Endothelial cell of umbilical vein (primary cell): ENCODE data around the gene CTNNA2. TPM values are rescaled to one million over a fixed set of nuclear protein-coding genes. Genes with fewer than 3 reads are reported as not detected.

Experiments used
- BruUV-seq: library from RNA; stranded (reverse); fragments of 400-500 nt; replicated peaks from 2 replicates; lab custom pipeline; 2021; lab: Mats Ljungman, UMichigan
- CTCF ChIA-PET: fragments of 300-600, 350-600 bp; sonication (Branson Sonifier 250); formaldehyde crosslinking; loops from one replicate; lab custom pipeline; 2021; ENCODE audit warnings: antibody characterized with exemption, inconsistent platforms; lab: Charles Lee
- POLR2A ChIA-PET: fragments of 300-600, 350-600 bp; sonication (Branson Sonifier 250); formaldehyde crosslinking; loops from one replicate; lab custom pipeline; 2021; ENCODE audit warnings: antibody characterized with exemption, inconsistent platforms; lab: Charles Lee
- DNase-seq: peaks from one replicate; pipeline ENCODE4 v3.0.0-alpha.2; 2011; ENCODE audit warnings: low read depth, low spot score
- FAIRE-seq: peaks from 2 replicates; lab custom pipeline; 2011; peaks lifted over from hg19 to GRCh38; lab: Jason Lieb, UNC
- H2AFZ ChIP-seq: 2 replicates; pipeline ENCODE4 v1.6.0; 2012; ENCODE audit warnings: low read depth, low read length, control low read depth, inconsistent platforms
- H3K27ac ChIP-seq: 2 replicates; pipeline ENCODE4 v1.5.1; 2011; ENCODE audit warnings: low read depth, mild to moderate bottlenecking, control low read depth, low read length, moderate library complexity; ENCODE audit not compliant: insufficient read depth
- H3K27me3 ChIP-seq, 2 experiments: 2 replicates each; pipeline versions ENCODE4 v1.6.0 to v1.6.1; 2011; ENCODE audit warnings: low read length in 2 of 2, mixed read lengths in 1 of 2; ENCODE audit not compliant: control insufficient read depth in 2 of 2, insufficient read depth in 2 of 2
- H3K36me3 ChIP-seq, 2 experiments: 2 replicates in 1 of 2; 3 replicates in 1 of 2; pipeline ENCODE4 v1.5.1; 2011; ENCODE audit warnings: low read length in 2 of 2, mild to moderate bottlenecking in 1 of 2, moderate library complexity in 1 of 2; ENCODE audit not compliant: control insufficient read depth in 2 of 2, insufficient read depth in 2 of 2; ENCODE audit errors: extremely low read depth in 1 of 2
- H3K4me1 ChIP-seq: 3 replicates; pipeline ENCODE4 v1.5.1; 2011; ENCODE audit warnings: mild to moderate bottlenecking, low read length; ENCODE audit not compliant: control insufficient read depth, insufficient read depth; ENCODE audit errors: extremely low read depth
- H3K4me2 ChIP-seq: 2 replicates; pipeline ENCODE4 v1.6.1; 2011; ENCODE audit warnings: low read length, control low read depth, mixed read lengths; ENCODE audit not compliant: insufficient read depth
- H3K4me3 ChIP-seq, 3 experiments: fragments of 200-600 bp in 1 of 3; sonication (generic), shearing (Covaris generic) in 1 of 3; replicated peaks in 1 of 3; 2 replicates each; pipeline ENCODE4 v1.5.1; 2011 to 2016; ENCODE audit warnings: control low read depth in 3 of 3, low read length in 3 of 3, mild to moderate bottlenecking in 2 of 3, inconsistent platforms in 1 of 3, low read depth in 1 of 3, moderate library complexity in 1 of 3; ENCODE audit not compliant: insufficient read depth in 1 of 3
- H3K79me2 ChIP-seq: 2 replicates; pipeline ENCODE4 v1.6.0; 2012; ENCODE audit warnings: low read length, inconsistent platforms; ENCODE audit not compliant: control insufficient read depth, insufficient read depth
- H3K9ac ChIP-seq: replicated peaks from 2 replicates; pipeline ENCODE3; 2011; ENCODE audit warnings: low read length, control low read depth; ENCODE audit not compliant: insufficient read depth; ENCODE audit errors: extremely low read depth
- H3K9me1 ChIP-seq: replicated peaks from 3 replicates; pipeline ENCODE4 v1.6.0; 2011; ENCODE audit warnings: mild to moderate bottlenecking, low read length; ENCODE audit not compliant: control insufficient read depth, insufficient read depth; ENCODE audit errors: extremely low read depth
- H3K9me3 ChIP-seq: replicated peaks from 2 replicates; pipeline ENCODE4 v1.5.1; 2012; ENCODE audit warnings: low read length, inconsistent platforms; ENCODE audit not compliant: control insufficient read depth, insufficient read depth
- H4K20me1 ChIP-seq: replicated peaks from 2 replicates; pipeline ENCODE3; 2011; ENCODE audit warnings: mild to moderate bottlenecking, low read length; ENCODE audit not compliant: control insufficient read depth, insufficient read depth; ENCODE audit errors: extremely low read depth
- EZH2 ChIP-seq: IDR thresholded peaks from 2 replicates; pipeline ENCODE4 v1.6.1; 2012; ENCODE audit warnings: borderline replicate concordance, low read depth, mild to moderate bottlenecking, moderate library complexity, low read length, inconsistent platforms; ENCODE audit not compliant: severe bottlenecking
- FOS ChIP-seq: IDR thresholded peaks from 2 replicates; pipeline ENCODE4 v1.6.1; 2011; ENCODE audit warnings: mild to moderate bottlenecking, low read length, moderate library complexity, borderline replicate concordance; ENCODE audit not compliant: insufficient read depth
- GATA2 ChIP-seq: IDR thresholded peaks from 2 replicates; pipeline ENCODE4 v1.7.0; 2011; ENCODE audit warnings: low read depth, mild to moderate bottlenecking, moderate library complexity, mixed read lengths, low read length; ENCODE audit not compliant: insufficient read length, insufficient read depth
- JUN ChIP-seq: IDR thresholded peaks from 2 replicates; pipeline ENCODE4 v1.6.1; 2011; ENCODE audit warnings: borderline replicate concordance, low read depth; ENCODE audit not compliant: insufficient read length, insufficient read depth
- MAX ChIP-seq: IDR thresholded peaks from 2 replicates; pipeline ENCODE4 v1.6.1; 2011; ENCODE audit not compliant: insufficient read depth, insufficient read length
- MYC ChIP-seq: IDR thresholded peaks from one replicate; pipeline ENCODE4 v1.6.1; 2011; ENCODE audit warnings: mild to moderate bottlenecking, low read depth, low read length
- POLR2A ChIP-seq: IDR thresholded peaks from 2 replicates; pipeline ENCODE4 v1.6.1; 2012; ENCODE audit warnings: low read depth, mild to moderate bottlenecking, control low read depth, low read length
- POLR2AphosphoS5 ChIP-seq: IDR thresholded peaks from 2 replicates; pipeline ENCODE4 v1.6.1; 2012; ENCODE audit warnings: low read depth, mild to moderate bottlenecking, control low read depth, low read length, moderate library complexity; ENCODE audit not compliant: insufficient read depth
- dilution Hi-C: fragments of 300-500 bp; cut with MboI; formaldehyde crosslinking; loops from one replicate; pipeline ENCODE4 v1.15.0; 2019; ENCODE audit warnings: low sequenced_read_pairs; ENCODE audit not compliant: extremely low pct_ligation_motif_present
- intact Hi-C: fragments of 100-400 bp; cut with micrococcal nuclease; formaldehyde crosslinking; loops from one replicate; pipeline ENCODE4 v1.10.0; 2022
- polyA plus RNA-seq, 4 experiments: library from polyadenylated mRNA; depleted of rRNA in 3 of 4; stranded (reverse) in 3 of 4; unstranded in 1 of 4; fragments of >200 nt; gene quantifications; 2 replicates each; pipeline versions ENCODE4 v1.2.1 to v1.2.3, GENCODE V29; 2011 to 2012; ENCODE audit warnings: missing spikeins in 1 of 4
- total RNA-seq: library from RNA; stranded (reverse); gene quantifications from 2 replicates; pipeline ENCODE4 v1.2.3, GENCODE V29; 2021
- TF ChIP-seq, protein P1 (sequence below), 2 donors: IDR thresholded peaks; 1 replicate in 1 of 2; 2 replicates in 1 of 2; pipeline ENCODE4 v1.5.1; 2011; ENCODE audit warnings: low read length in 2 of 2, mild to moderate bottlenecking in 2 of 2, moderate library complexity in 2 of 2, control low read depth in 1 of 2, inconsistent platforms in 1 of 2, low read depth in 1 of 2; ENCODE audit not compliant: insufficient read depth in 1 of 2; ENCODE audit errors: extremely low read depth in 1 of 2

The CTNNA2 gene
- total and polyA plus RNA-seq, 2 donors (not counting 3 experiments of a cell fraction or from before 2014, with no cell fraction given) = not detected

GRCh38 chr2:80187156-80187555 is 674.3 kb downstream of the CTNNA2 start:
- no peaks in the 10 kb centered on the region for H3K79me2 ChIP-seq
- H3K36me3 ChIP-seq = no peaks in the 10 kb centered on the region
- DNase-seq (no peak), FAIRE-seq (no peak)
- H3K27me3 ChIP-seq = no peaks in the 10 kb centered on the region
- H3K9ac ChIP-seq = no peak overlapping the region
- dilution Hi-C loops = no loop called here
- no peaks in the 10 kb centered on the region for H3K9me1 ChIP-seq
- no peak overlapping the region for H2AFZ ChIP-seq
- BruUV-seq = no TSS peak
- no peak overlapping the region for H3K4me2 ChIP-seq
- intact Hi-C loops = no loop called here
- H3K9me3 ChIP-seq = peaks cover 5% of the 10 kb centered on the region
- H3K4me1 ChIP-seq = no peaks in the 10 kb centered on the region
- no peaks in the 10 kb centered on the region for H4K20me1 ChIP-seq
- no peak overlapping the region for H3K4me3 ChIP-seq
- H3K27ac ChIP-seq = no peak overlapping the region
- no peak for TF ChIP-seq POLR2A
- POLR2A ChIA-PET = no interaction called here
- CTCF ChIA-PET = no interaction called here

GRCh38 chr2:80190166-80190565 is 677.3 kb downstream of the CTNNA2 start:
- Histone ChIP-seq H3K9ac (no peak overlapping the region), H3K36me3 (no peaks in the 10 kb centered on the region), H3K27ac (no peak overlapping the region), H3K9me3 (peaks cover 3% of the 10 kb centered on the region), H3K4me2 (no peak overlapping the region), H3K9me1 (no peaks in the 10 kb centered on the region), H4K20me1 (no peaks in the 10 kb centered on the region), H3K4me3 (no peak overlapping the region), H3K79me2 (no peaks in the 10 kb centered on the region), H3K4me1 (no peaks in the 10 kb centered on the region), H2AFZ (no peak overlapping the region), H3K27me3 (no peaks in the 10 kb centered on the region)
- CTCF ChIA-PET = no interaction called here
- DNase-seq (no peak), FAIRE-seq (no peak)
- BruUV-seq = no TSS peak
- intact Hi-C loops = no loop called here
- POLR2A ChIA-PET = no interaction called here
- dilution Hi-C loops = no loop called here
- TF ChIP-seq EZH2 = no peak
- no peak for TF ChIP-seq POLR2A
- no peak for TF ChIP-seq JUN
- no peak for TF ChIP-seq GATA2
- TF ChIP-seq MAX = no peak
- TF ChIP-seq MYC = no peak
- no peak for TF ChIP-seq FOS
- no peak for TF ChIP-seq POLR2AphosphoS5
- TF ChIP-seq, protein P1, sequence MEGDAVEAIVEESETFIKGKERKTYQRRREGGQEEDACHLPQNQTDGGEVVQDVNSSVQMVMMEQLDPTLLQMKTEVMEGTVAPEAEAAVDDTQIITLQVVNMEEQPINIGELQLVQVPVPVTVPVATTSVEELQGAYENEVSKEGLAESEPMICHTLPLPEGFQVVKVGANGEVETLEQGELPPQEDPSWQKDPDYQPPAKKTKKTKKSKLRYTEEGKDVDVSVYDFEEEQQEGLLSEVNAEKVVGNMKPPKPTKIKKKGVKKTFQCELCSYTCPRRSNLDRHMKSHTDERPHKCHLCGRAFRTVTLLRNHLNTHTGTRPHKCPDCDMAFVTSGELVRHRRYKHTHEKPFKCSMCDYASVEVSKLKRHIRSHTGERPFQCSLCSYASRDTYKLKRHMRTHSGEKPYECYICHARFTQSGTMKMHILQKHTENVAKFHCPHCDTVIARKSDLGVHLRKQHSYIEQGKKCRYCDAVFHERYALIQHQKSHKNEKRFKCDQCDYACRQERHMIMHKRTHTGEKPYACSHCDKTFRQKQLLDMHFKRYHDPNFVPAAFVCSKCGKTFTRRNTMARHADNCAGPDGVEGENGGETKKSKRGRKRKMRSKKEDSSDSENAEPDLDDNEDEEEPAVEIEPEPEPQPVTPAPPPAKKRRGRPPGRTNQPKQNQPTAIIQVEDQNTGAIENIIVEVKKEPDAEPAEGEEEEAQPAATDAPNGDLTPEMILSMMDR (IDR thresholded peaks at IDR 0.05; ENCODE audit: extremely low read depth in 1 of 2, insufficient read depth in 1 of 2, low read depth in 1 of 2, low read length in 2 of 2) = no peak
